K562 (cell line): ENCODE data around the gene DOCK8. TPM values are rescaled to one million over a fixed set of nuclear protein-coding genes. Genes with fewer than 3 reads are reported as not detected.

Source experiments
- ATAC-seq: fragments of 200-7000 bp; cut with Tn5 transposase; 3 replicates; pipeline ENCODE4 v1.9.1; 2020; ENCODE audit warnings: moderate library complexity
- BruUV-seq: library from RNA; stranded (reverse); fragments of 400-500 nt; replicated peaks from 2 replicates; lab custom pipeline; 2021; lab: Mats Ljungman, UMichigan
- CTCF ChIA-PET: fragments of 300-600 bp; formaldehyde crosslinking; extraction: SDS; loops from one replicate; lab custom pipeline; 2021; ENCODE audit warnings: low intra/inter-chr PET ratio; lab: Yijun Ruan, JAX
- POLR2A ChIA-PET: fragments of 300-600, 350-650 bp; sonication (Branson Sonifier 250); formaldehyde crosslinking; extraction: SDS; loops from one replicate; lab custom pipeline; 2021; ENCODE audit warnings: antibody characterized with exemption, inconsistent platforms; lab: Yijun Ruan, JAX
- DNase-seq, 4 experiments: peaks; one replicate each; pipeline versions ENCODE4 v3.0.0 to v3.0.0-alpha.2; 2011 to 2018; ENCODE audit warnings: low spot score in 3 of 4, mixed read lengths in 3 of 4; ENCODE audit errors: extremely low read depth in 1 of 4
- FAIRE-seq: peaks from 2 replicates; lab custom pipeline; 2011; peaks lifted over from hg19 to GRCh38; lab: Jason Lieb, UNC
- H2AFZ ChIP-seq: 2 replicates; pipeline ENCODE4 v1.6.0; 2011; ENCODE audit warnings: low read depth, low read length, control low read depth, inconsistent platforms
- H3K27ac ChIP-seq: fragments of 200-600 bp; 3 replicates; pipeline ENCODE4 v1.8.0; 2011; ENCODE audit warnings: low read depth, mild to moderate bottlenecking, control low read depth, inconsistent platforms, low read length, moderate library complexity, mixed read lengths; ENCODE audit errors: extremely low read depth
- H3K27me3 ChIP-seq, 2 experiments: fragments of 300-600 bp in 1 of 2; 2 replicates in 1 of 2; 3 replicates in 1 of 2; pipeline versions ENCODE4 v1.6.0 to v1.8.0; 2011; ENCODE audit warnings: inconsistent platforms in 2 of 2, low read length in 2 of 2, mild to moderate bottlenecking in 1 of 2, mixed read lengths in 1 of 2, moderate library complexity in 1 of 2; ENCODE audit not compliant: control insufficient read depth in 2 of 2, insufficient read depth in 2 of 2
- H3K36me3 ChIP-seq: fragments of 300-600 bp; 3 replicates; pipeline ENCODE4 v1.8.0; 2011; ENCODE audit warnings: mild to moderate bottlenecking, low read length, inconsistent platforms; ENCODE audit not compliant: control insufficient read depth, insufficient read depth
- H3K4me1 ChIP-seq, 2 experiments: fragments of 200-600 bp in 1 of 2; replicated peaks in 1 of 2; 2 replicates in 1 of 2; 3 replicates in 1 of 2; pipeline versions ENCODE4 v1.5.1 to v1.8.0; 2011; ENCODE audit warnings: inconsistent platforms in 2 of 2, low read length in 2 of 2, mild to moderate bottlenecking in 1 of 2, mixed read lengths in 1 of 2, moderate library complexity in 1 of 2; ENCODE audit not compliant: control insufficient read depth in 2 of 2, insufficient read depth in 2 of 2
- H3K4me2 ChIP-seq: 2 replicates; pipeline ENCODE4 v1.6.1; 2011; ENCODE audit warnings: low read length, control low read depth, inconsistent platforms, mixed read lengths; ENCODE audit not compliant: insufficient read depth
- H3K4me3 ChIP-seq: fragments of 200-600 bp; sonication (generic), shearing (Covaris generic); 2 replicates; pipeline ENCODE4 v1.5.1; 2016; ENCODE audit warnings: control low read depth, inconsistent platforms
- H3K79me2 ChIP-seq: fragments of 200-600 bp; 3 replicates; pipeline ENCODE4 v1.8.0; 2011; ENCODE audit warnings: low read length, inconsistent platforms; ENCODE audit not compliant: control insufficient read depth, insufficient read depth
- H3K9ac ChIP-seq, 2 experiments: 2 replicates each; pipeline versions ENCODE4 v1.6.0 to v1.6.1; 2011; ENCODE audit warnings: low read depth in 2 of 2, low read length in 2 of 2, control low read depth in 1 of 2, inconsistent platforms in 1 of 2, mild to moderate bottlenecking in 1 of 2, mixed read lengths in 1 of 2; ENCODE audit not compliant: insufficient read depth in 1 of 2
- H3K9me1 ChIP-seq: one replicate; pipeline ENCODE4 v1.6.0; 2011; ENCODE audit warnings: inconsistent platforms, mild to moderate bottlenecking, low read length, moderate library complexity; ENCODE audit not compliant: control insufficient read depth, insufficient read depth
- H3K9me3 ChIP-seq: replicated peaks from 2 replicates; pipeline ENCODE4 v1.5.1; 2011; ENCODE audit warnings: low read depth, low read length, inconsistent platforms; ENCODE audit not compliant: control insufficient read depth, insufficient read depth
- H4K20me1 ChIP-seq: replicated peaks from 2 replicates; pipeline ENCODE4 v1.6.1; 2011; ENCODE audit warnings: low read length, inconsistent platforms, mixed read lengths; ENCODE audit not compliant: control insufficient read depth, insufficient read depth
- ARID1B ChIP-seq: fragments of 450-650 bp; IDR thresholded peaks from 2 replicates; pipeline ENCODE4 v1.6.1; 2016; ENCODE audit warnings: antibody characterized with exemption, mild to moderate bottlenecking, inconsistent platforms
- CBFA2T3 ChIP-seq: fragments of 450-650 bp; IDR thresholded peaks from 2 replicates; pipeline ENCODE4 v1.6.1; 2017
- CGGBP1 ChIP-seq: fragments of 250-450 bp; sonication (Bioruptor Pico); IDR thresholded peaks from 2 replicates; pipeline ENCODE4 v1.9.0; 2021; ENCODE audit warnings: mild to moderate bottlenecking
- KDM1A ChIP-seq, 2 experiments: fragments of 450-650 bp; IDR thresholded peaks; 2 replicates each; pipeline ENCODE4 v1.6.1; 2016; ENCODE audit warnings: mild to moderate bottlenecking in 2 of 2
- NFIC ChIP-seq: fragments of 450-650 bp; IDR thresholded peaks from 2 replicates; pipeline ENCODE4 v1.6.1; 2017; ENCODE audit warnings: mild to moderate bottlenecking, inconsistent platforms
- PHF20 ChIP-seq: fragments of 450-650 bp; IDR thresholded peaks from 2 replicates; pipeline ENCODE4 v1.6.1; 2018; ENCODE audit not compliant: partially characterized antibody
- POLR2AphosphoS5 ChIP-seq: IDR thresholded peaks from 2 replicates; pipeline ENCODE4 v1.6.1; 2011; ENCODE audit warnings: mild to moderate bottlenecking, low read depth, low read length, moderate library complexity; ENCODE audit not compliant: control insufficient read depth, insufficient read depth
- TCF3 ChIP-seq: sonication (generic); formaldehyde crosslinking; IDR thresholded peaks from 2 replicates; pipeline ENCODE4 v1.4.0; 2020; ENCODE audit warnings: mild to moderate bottlenecking, missing genetic modification reagents
- WGBS: fragments of 100-300 bp; shearing (Covaris generic); methylation state at CpG from one replicate; pipeline ENCODE4 v1.1.6; 2016; ENCODE audit warnings: low coverage, mixed read lengths; ENCODE audit not compliant: insufficient coverage; ENCODE audit errors: missing lambda C conversion rate; 5-methylcytosine and 5-hydroxymethylcytosine counted together
- in situ Hi-C: fragments of 300-500 bp; cut with MboI; formaldehyde crosslinking; loops from 4 replicates; pipeline ENCODE4 v1.15.0; 2018; ENCODE audit warnings: inconsistent platforms, mixed read lengths
- intact Hi-C: fragments of 100-400 bp; cut with micrococcal nuclease; formaldehyde crosslinking; loops from 2 replicates; pipeline ENCODE4 v1.14.2; 2022
- polyA plus RNA-seq, 8 experiments: library from polyadenylated mRNA; depleted of rRNA in 4 of 8; stranded (reverse) in 5 of 8; unstranded in 3 of 8; fragments of >200 nt; fragmentation: Nextera tagmentation in 2 of 8; fragmentation: Illumina TruSeq in 1 of 8; extraction: Ambion mirVana in 2 of 8; extraction: Trizol in 1 of 8; gene quantifications; 2 replicates each; pipeline versions ENCODE4 v1.2.1 to v1.2.3, GENCODE V29; 2011 to 2014; ENCODE audit warnings: inconsistent platforms in 1 of 8, missing spikeins in 1 of 8
- total RNA-seq, 7 experiments: library from RNA; depleted of rRNA in 6 of 7; stranded (reverse); fragments of >200 nt in 6 of 7; fragmentation: Illumina TruSeq in 2 of 7; extraction: Trizol in 2 of 7; gene quantifications; 2 replicates each; pipeline versions ENCODE4 v1.2.1 to v1.2.3, GENCODE V29; 2011 to 2021; ENCODE audit warnings: low replicate concordance in 1 of 7

DOCK8 gene
- total and polyA plus RNA-seq, 9 of the 15 experiments (the other 6 are each of a cell fraction or from before 2014, with no cell fraction given), result 14.4 to 53.8 (median 25.1) TPM

- DNase-seq, result peak in 2 of 4 experiments; percentile 8 to 35
- no peak for ATAC-seq
- no peaks in the 10 kb centered on the region for H3K79me2 ChIP-seq
- H3K9me1 ChIP-seq, result no peaks in the 10 kb centered on the region
- intact Hi-C loops, result no loop called here
- no peaks in the 10 kb centered on the region for H3K9me3 ChIP-seq
- no peaks in the 10 kb centered on the region for H3K27me3 ChIP-seq
- H3K9ac ChIP-seq, result no peak overlapping the region
- no peak overlapping the region for H3K4me2 ChIP-seq
- FAIRE-seq, result no peak
- no TSS peak for BruUV-seq
- H3K27ac ChIP-seq, result no peak overlapping the region
- H3K4me3 ChIP-seq, result no peak overlapping the region
- CTCF ChIA-PET, result no interaction called here
- H2AFZ ChIP-seq, result no peak overlapping the region
- H3K4me1 ChIP-seq, result no peaks in the 10 kb centered on the region
- 0 out of 2 replicates have a peak, but pooled peaks have one; percentile 13 for TF ChIP-seq ARID1B
- TF ChIP-seq NFIC, result peak; percentile 69
- TF ChIP-seq TCF3, result peak; percentile 41
- TF ChIP-seq CGGBP1 (CRISPR knock-in tag), result no peak
- TF ChIP-seq PHF20, result no peak
- TF ChIP-seq KDM1A (IDR thresholded peaks at IDR 0.05), result peak; percentile 36 to 55; a peak in 2 of 4 replicates
- TF ChIP-seq CBFA2T3, result peak; percentile 40; the same call in 1 of the 2 replicates
- no peak for TF ChIP-seq POLR2AphosphoS5
- in situ Hi-C loops, result no loop called here
- 26% methylated on average over 3 of the region's 3 CpGs for WGBS
- no peaks in the 10 kb centered on the region for H4K20me1 ChIP-seq
- POLR2A ChIA-PET, result interaction anchor here (1.0 kb wide), 2 partner anchors 9 to 22 kb away, joined by 3 read pairs; no protein-coding TSS in a partner anchor
- peaks cover 65% of the 10 kb centered on the region; the same call in 2 of the 3 replicates for H3K36me3 ChIP-seq
Measured at GRCh38 chr9:445033-445432, 230.4 kb downstream of the DOCK8 start.
